GM10847 (cell line): ENCODE data around the gene PRKCG.
A peak's percentile ranks its signal among the peaks of the same experiment; 100 is the strongest.

Experiments
- POLR2A ChIP-seq: IDR thresholded peaks from 2 replicates; pipeline ENCODE4 v1.6.1; 2011; ENCODE audit not compliant: insufficient read length; ENCODE audit errors: extremely low read depth

Gene PRKCG

DNA sequence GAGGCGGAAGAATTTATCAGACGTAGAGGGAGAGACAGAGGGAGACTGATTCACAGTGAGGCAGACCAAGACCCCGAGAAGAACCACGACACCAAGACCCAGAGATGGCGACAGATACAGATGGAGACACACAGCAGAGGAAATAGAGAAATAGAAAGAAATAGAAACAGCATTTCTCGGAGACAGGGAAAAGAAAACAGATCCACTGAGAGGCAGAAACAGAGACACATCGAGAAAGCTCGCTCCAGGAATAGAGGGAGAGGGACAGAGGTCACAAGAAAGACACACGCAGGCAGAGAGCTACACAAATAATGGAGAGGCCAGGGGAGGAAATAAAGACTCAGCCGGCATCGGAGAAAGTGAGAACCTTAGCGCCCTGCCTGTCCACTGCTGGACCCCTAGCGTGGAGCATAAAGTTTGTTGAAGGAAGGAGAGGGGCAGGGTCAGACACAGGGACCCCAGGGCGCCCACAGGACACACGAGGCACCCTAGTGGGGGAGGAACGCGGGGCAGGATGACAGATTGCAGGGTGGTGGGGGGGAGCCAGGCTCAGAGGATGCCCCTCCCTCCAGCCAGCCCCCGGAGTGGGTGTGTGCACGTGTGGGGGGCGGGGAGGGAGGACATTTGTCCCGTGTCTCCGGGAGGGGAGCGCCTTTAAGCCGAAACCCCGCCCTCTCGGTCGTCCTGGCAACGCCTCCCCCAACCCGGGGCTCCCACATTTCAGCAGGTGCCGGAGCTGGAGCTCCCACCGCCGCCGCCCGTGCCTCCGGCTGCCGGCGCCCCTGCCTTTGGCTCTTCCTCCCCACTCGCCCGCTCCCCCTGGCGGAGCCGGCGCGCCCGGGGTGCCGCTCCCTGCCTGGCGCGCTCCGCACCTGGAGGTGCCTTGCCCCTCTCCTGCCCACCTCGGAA, at the start of gene PRKCG:
Gene PRKCG (plus strand): TSS at position 716 of the 909 bp plus-strand sequence. CDS start 298 bp downstream, outside the sequence.
- TF ChIP-seq POLR2A: no peak

DNA sequence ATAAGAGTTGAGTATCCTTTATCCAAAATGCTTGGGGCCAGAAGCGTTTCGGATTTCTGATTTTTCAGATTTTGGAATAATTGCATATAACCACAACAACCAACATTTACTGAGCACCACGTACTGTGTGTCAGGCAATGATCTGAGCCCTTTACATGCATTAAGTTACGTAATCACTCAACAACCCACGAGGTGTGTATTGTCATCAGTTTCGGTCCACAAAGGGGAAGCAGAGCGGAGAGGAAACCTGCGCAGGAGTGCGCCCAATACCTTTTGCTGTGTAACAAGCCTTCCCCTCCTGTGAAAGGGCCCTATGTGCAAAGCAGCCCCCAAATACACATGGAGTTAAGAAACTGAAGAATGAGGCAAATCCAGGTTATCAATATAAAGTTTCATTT, 37.1 kb upstream of the PRKCG start:
- TF ChIP-seq POLR2A: no peak

DNA sequence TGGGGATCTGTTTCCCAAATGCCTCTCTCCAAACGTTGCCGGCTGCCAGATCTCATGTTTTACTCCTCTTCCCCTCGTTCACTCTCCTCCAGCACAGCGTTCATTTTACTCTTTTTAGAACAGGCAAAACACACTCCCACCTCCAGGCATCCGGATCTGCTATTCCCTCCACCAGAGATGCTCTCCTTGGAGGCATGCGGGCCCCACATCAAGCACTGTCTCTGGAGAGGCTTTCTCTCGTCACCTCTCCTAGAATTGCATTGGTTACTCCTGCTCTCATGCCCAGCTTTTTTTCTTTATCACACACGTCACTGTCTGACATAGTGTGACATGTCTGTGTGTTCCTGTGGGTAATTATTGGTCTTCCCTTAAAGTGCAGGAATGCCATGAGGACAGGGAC, 34.4 kb upstream of the PRKCG start:
- no peak for TF ChIP-seq POLR2A

DNA sequence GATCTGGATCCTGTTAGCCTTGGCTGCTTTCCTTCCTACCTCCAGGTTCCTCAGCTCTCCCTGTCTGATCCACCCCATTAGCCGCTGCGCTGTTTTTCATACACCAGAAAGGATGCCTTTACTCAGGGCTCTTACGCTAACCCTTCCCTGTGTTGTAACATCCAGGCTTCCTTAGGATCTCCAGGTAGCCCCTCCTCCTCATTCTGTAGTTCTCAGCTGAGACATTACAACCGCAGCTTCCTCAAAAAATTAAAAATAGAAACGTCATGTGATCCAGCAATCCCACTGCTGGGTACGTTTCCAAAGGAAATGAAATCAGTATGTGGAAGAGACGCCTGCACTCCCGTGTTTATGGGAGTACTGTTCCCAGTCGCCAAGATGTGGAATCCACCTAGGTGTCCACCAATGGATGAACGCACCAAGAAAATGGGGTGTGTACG, 32.7 kb upstream of the PRKCG start:
- TF ChIP-seq POLR2A: no peak

DNA sequence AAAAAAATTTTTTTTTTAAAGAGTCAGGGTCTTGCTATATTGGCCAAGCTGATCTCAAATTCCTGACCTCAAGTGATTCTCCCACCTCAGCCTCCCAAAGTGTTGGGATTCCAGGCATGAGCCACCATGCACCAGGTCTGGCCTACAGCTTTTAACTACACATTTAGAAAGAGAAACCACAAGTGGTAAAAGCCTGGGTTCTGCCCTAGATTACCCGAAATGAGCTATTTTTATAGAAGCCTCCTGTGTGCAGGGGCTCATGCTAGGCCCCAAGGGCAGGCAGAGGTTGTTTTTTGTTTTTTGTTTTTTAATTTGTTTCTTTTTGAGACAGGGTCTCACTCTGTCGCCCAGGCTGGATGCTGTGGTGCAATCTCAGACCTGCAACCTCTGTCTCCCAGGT, 28.3 kb upstream of the PRKCG start:
- TF ChIP-seq POLR2A: no peak

- no peak for TF ChIP-seq POLR2A
These were observed 17.6 kb upstream of the PRKCG start for GRCh38 chr19:53864308-53864836.

DNA sequence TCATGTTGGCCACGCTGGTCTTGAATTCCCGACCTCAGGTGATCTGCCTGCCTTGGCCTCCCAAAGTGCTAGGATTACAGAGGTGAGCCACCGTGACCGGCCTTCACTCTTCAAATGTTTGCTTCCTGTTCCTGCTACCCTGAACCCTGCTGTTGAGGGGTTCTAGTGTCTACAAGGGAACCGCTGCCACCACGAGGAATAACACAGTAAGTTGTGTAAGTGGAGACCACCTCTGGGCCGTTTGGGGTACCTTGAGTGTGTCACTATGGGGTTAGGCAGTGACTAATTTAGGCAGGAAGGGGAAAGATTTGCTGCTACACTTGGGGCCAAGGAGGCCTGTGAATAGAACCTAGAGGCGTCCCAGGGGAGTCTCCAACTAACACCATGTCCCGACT, 16.5 kb upstream of the PRKCG start:
- no peak for TF ChIP-seq POLR2A

- TF ChIP-seq POLR2A: peak; percentile 22
These were observed 15.8 kb upstream of the PRKCG start for GRCh38 chr19:53865918-53866864.

- TF ChIP-seq POLR2A: no peak
These were observed 15.2 kb upstream of the PRKCG start for GRCh38 chr19:53866865-53867224.

DNA sequence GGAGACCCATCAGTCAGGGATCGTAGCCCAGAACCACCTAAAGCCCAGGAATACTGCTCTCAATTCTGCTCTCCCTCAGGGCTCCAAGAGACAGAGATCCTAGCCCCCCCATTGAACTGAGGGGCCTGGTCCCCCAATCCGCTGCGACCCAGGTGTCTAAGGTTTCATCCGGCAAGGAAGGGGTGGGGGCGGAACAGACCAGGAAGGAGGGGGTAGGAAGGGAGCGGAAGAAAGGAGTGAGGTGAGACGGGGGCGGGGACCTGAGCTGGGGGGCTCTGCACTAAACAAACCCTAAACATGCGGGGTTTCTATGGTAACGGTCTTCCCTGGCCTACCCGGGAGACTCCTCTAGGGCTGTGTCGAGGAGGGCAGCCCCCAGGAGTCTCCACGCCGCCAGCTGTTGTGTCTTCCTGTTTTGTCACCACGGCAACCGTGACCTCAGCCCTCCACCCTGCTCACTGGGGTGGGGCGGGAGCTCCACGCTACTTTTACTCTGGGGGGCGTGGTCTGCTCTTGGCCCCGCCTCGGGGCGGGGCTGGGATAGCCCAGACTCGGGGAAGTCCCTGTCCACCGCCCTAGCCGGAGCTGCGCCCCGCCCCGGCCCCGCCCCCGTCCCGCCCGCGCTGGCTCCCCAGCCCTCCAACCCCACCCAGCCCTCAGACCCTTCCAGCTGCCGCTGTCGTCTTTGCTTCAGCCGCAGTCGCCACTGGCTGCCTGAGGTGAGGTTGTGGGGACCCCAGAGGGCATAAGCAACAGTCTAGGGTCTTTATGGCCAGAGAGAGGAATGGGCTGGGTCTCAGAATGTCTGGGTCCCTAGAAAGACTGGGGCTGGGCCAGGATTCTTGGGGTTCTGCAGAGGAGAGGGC, 14.5 kb upstream of the PRKCG start, which contains the start of gene MYADM:
Gene MYADM (plus strand): TSS at position 659 of the 866 bp plus-strand sequence. CDS start 5,647 bp downstream, outside the sequence.
- TF ChIP-seq POLR2A: peak; percentile 41

DNA sequence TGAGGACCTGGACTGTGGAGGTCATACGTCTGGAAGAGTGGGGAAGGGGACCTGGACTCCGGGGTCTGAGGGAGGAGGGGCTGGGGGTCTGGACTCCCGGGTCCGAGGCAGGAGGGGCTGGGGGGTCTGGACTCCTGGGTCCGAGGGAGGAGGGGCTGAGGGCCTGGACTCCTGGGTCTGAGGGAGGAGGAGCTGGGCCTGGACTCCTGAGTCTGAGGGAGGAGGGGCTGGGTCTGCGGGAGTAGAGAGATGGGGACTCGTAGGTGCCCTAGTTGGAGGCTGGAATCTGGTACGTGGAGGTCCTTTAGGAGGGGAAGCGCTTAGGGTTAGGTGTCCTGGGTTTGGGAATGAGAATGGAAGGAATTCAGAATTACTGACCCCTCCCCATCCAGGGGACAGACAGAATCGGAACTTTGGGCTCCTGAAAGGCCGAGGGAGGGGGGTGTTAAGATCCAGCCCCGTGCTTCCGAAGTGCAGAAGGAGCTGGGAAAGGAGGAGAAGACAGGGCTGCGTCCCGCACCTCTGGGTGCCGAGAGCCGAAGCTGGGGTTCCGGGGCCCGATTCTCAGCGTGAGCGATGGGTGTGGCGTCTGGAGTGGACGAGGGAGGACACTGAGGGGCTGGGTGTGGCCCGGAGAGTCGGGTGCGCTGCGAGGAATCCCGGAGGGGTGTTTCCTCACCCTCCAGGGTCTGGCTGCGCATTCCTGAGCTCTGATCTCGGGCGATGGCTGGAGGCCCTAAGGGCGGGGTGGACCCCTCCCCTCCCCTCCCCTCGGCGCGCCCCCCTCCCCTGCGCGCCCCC, 13.7 kb upstream of the PRKCG start:
- TF ChIP-seq POLR2A: no peak

DNA sequence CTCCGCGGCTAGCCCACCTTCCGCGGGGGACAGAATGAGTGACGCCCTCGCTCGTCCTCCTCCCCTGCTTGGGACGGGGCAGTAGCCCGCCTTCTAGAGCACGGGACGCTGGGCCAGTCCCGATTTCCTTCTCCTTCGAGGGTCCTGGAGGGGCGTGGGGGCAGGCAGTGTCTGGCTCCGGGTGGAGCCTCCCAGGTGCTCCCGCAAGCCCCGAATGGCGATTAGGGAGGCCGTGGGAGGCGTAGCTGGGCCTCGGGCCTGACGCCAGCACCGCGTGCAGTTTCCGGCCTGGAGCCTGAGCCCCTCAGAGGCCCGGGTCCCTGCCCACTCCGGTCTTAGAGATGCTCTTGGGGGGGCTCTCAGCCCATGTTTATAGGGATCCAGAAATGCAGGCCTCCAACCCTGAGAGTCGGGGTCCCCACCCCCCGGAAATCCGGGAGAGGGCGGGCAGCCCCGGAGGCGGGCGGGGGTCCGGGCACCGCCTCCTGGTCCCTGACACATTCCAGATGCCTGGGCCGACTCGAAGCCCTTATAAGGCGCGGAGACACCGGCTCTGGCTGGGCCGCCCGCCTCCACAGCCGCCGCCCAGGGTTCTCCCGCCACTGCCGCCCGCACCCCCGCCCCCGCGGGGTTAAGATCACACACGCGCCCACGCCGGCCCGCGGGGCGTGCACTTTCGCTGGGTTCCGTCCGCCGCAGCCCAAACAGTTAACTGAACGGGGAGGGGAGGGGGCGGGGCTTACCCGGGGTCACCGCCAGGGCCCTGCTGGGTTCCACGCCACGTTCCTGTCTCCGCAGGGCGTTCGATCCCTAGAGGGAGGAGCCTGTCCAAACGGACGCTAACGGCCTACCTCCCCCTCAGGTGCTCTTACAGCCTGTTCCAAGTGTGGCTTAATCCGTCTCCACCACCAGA, 12.8 kb upstream of the PRKCG start:
- TF ChIP-seq POLR2A: peak; percentile 15

DNA sequence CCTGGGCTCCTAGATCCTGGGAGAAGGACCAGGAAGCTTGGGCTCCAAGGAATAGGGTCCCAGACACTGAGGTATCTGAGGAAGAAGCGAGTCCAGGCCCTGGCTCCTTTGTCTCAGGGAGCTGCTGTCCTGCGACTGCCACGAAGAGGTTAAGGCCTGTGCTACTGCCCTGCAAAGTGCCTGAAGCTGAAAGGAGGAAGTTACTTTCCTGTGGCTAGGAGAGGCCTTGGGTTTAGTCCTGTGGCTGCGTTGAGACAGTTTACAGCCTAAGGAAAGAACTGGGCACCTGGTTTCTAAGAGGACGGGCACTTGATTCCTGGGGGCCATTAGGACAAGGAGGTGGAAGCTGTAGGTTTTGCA, 11.5 kb upstream of the PRKCG start:
- no peak for TF ChIP-seq POLR2A

- no peak for TF ChIP-seq POLR2A
These were observed 10.5 kb upstream of the PRKCG start for GRCh38 chr19:53871454-53871853.
